GM04504 (cell line): ENCODE results near the gene PPP4R3A.
"Not testable (repeated sequence)": the region's sequence is repeated elsewhere in the genome, so short reads cannot be mapped to it uniquely, and the experiment has no call there.

Source experiments
- DNase-seq: peaks from one replicate; pipeline ENCODE4 v3.0.0-alpha.2; 2012; ENCODE audit warnings: low read depth

The PPP4R3A gene

GRCh38 chr14:91438845-91439244 is 71.3 kb downstream of the PPP4R3A start:
- no peak for DNase-seq

- DNase-seq = not testable (repeated sequence)
Measured at GRCh38 chr14:91436266-91436665, 73.8 kb downstream of the PPP4R3A start.

GRCh38 chr14:91429385-91429784 is 80.7 kb downstream of the PPP4R3A start:
- DNase-seq = no peak

GRCh38 chr14:91428931-91429330 is 81.2 kb downstream of the PPP4R3A start:
- not testable (repeated sequence) for DNase-seq

- DNase-seq = not testable (repeated sequence)
Measured at GRCh38 chr14:91425531-91425944, 84.6 kb downstream of the PPP4R3A start.

- no peak for DNase-seq
Measured at GRCh38 chr14:91424813-91425530, 85.1 kb downstream of the PPP4R3A start.

GRCh38 chr14:91420686-91421085 is 89.4 kb downstream of the PPP4R3A start:
- no peak for DNase-seq

- DNase-seq = no peak
Measured at GRCh38 chr14:91419451-91419850, 90.7 kb downstream of the PPP4R3A start.

GRCh38 chr14:91419044-91419397 is 91.1 kb downstream of the PPP4R3A start:
- DNase-seq = no peak

GRCh38 chr14:91418387-91419043 is 91.6 kb downstream of the PPP4R3A start:
- peak; percentile 7 for DNase-seq

GRCh38 chr14:91417983-91418386 is 92.1 kb downstream of the PPP4R3A start:
- no peak for DNase-seq

- DNase-seq = no peak
Measured at GRCh38 chr14:91417120-91417982, 92.8 kb downstream of the PPP4R3A start, which contains the start of gene CCDC88C. TSS of gene CCDC88C (minus strand) at chr14:91417820. CDS start at chr14:91417690, 130 bp downstream.

GRCh38 chr14:91416744-91417119 is 93.4 kb downstream of the PPP4R3A start:
- no peak for DNase-seq

- DNase-seq = no peak
Measured at GRCh38 chr14:91415794-91416743, 94.0 kb downstream of the PPP4R3A start.

GRCh38 chr14:91414475-91414833 is 95.7 kb downstream of the PPP4R3A start:
- DNase-seq = no peak

- DNase-seq = no peak
Measured at GRCh38 chr14:91413547-91414474, 96.3 kb downstream of the PPP4R3A start.

GRCh38 chr14:91412939-91413338 is 97.2 kb downstream of the PPP4R3A start:
- DNase-seq = no peak

GRCh38 chr14:91410771-91411536 is 99.2 kb downstream of the PPP4R3A start:
- DNase-seq = no peak

GRCh38 chr14:91409928-91410718 is 100.0 kb downstream of the PPP4R3A start:
- no peak for DNase-seq
